Endometrial microvascular endothelial cells (primary cell): ENCODE results near the gene DDX41. TPM values are rescaled to one million over a fixed set of nuclear protein-coding genes. Genes with fewer than 3 reads are reported as not detected.
"Not testable (repeated sequence)": the region's sequence is repeated elsewhere in the genome, so short reads cannot be mapped to it uniquely, and the experiment has no call there.

ENCODE experiments used
- in situ Hi-C: cut with HindIII; loops from 2 replicates; pipeline ENCODE4 v1.10.0; 2017; ENCODE audit warnings: low sequenced_read_pairs, low pct_unique_long_range_greater_than_20kb; ENCODE audit errors: inconsistent ontology term
- total RNA-seq: library from RNA; depleted of rRNA; stranded (reverse); fragments of >200 nt; gene quantifications from one replicate; pipeline ENCODE4 v1.2.3, GENCODE V29; 2015; ENCODE audit errors: inconsistent ontology term

Gene DDX41
- total RNA-seq, 1 donor from 2014 or later: 163 TPM

DNA sequence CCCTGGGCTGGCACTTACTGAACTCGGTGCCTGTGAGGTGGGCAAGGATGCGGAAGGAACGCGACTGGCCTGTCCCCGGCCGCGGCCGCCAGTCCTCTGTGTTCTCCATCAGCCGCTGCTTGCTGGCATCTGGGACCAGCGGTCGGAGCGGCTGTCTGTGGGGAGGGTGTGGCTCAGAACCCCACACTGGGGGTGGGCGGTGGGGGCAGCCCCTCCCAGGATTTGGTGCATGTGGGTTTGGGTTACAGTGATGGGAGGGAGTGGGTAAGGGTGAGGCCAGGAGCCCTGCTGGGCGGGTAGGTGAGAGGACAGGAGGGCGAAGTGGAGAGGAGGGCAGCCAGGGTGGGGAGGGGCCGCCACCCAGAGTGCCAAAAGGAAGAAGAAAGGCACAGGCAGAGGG, 25.8 kb downstream of the DDX41 start:
- in situ Hi-C loops: no loop called here

- in situ Hi-C loops: no loop called here
These were observed 26.3 kb downstream of the DDX41 start for GRCh38 chr5:177490311-177490991.

DNA sequence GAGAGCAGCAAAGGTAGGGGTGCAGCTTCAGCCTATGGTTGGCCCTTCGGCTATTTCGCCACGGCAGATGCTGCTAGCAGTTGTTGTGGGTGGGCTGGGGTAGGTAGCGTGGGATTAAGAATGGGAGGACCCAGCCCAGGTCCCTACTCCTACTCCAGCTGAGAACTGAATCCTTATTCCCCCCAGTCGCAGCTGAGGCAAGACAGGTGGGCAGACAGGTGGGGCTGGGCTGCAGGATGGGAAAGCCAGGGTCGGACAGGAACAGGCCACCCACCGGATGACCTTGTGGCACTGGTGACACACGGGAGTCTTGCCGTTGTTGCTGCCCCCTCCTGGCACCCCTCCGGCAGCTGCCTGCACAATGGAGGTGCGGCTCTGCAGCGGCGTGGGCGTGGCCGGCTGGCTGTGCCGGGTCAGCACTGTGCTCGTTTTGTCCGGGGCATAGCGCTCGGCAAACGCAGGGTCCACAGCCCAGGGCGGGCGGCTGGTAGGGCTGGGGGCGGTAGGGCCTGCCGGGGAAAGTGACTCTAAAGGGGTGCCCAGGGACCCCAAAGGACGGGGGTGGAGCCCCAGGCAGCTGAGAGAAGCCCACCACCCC, 27.5 kb downstream of the DDX41 start:
- in situ Hi-C loops: no loop called here

DNA sequence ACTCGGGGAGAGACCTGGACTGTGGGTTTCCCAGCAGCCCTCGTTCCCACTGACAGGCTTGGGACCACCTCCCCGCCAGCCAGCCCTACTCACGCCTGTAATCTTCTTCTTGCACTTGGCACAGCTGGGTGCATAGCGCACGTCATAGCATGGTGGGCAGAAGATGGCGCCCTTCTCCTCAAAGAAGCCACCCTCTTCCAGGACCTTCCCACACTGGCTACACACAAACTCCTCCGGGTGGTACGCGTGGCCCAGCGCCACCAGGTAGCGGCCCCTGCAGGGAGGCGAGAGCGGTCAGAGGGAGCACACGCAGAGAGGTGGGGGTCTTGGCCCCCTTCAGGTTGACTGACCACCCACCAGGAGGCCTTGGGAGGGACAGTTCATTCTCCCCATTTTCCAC, 28.8 kb downstream of the DDX41 start:
- in situ Hi-C loops: no loop called here

GRCh38 chr5:177487144-177487543, 29.6 kb downstream of the DDX41 start:
- in situ Hi-C loops: no loop called here

DNA sequence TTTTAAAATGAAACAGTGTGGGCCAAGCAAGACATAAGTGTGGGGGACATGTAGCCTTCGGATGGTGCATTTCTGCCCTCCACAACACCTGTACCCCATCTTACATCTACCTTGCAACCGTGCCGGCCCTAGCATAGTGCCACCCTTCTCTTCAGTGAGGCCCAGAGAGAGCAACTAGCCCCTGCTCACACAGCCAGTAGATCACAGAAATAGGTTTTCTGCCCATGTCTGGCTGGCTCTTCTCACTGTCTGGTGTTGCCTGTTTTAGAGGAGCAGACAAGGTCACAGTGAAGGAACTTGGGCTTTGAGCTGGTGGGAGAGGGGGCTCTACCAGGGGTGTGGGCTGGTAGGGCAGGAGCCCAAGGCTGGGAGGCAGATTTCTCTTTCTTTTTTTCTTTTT, 30.5 kb downstream of the DDX41 start:
- in situ Hi-C loops: no loop called here

DNA sequence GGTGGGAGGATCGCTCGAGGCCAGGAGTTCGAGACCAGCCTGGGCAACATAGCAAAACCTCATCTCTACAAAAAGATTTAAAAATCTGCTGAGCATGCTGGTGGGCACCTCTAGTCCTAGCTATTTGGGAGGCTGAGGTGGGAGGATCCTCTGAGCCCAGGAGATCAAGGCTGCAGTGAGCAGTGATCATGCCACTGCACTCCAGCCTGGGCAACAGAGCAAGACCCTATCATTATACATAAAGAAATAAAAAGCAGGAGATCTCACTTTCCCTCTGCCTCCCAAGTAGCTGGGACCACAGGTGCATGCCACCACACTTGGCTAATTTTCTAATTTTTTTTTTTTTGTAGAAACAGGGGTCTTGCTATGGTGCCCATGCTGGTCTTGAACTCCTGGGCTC, 31.0 kb downstream of the DDX41 start:
- in situ Hi-C loops: not testable (repeated sequence)

DNA sequence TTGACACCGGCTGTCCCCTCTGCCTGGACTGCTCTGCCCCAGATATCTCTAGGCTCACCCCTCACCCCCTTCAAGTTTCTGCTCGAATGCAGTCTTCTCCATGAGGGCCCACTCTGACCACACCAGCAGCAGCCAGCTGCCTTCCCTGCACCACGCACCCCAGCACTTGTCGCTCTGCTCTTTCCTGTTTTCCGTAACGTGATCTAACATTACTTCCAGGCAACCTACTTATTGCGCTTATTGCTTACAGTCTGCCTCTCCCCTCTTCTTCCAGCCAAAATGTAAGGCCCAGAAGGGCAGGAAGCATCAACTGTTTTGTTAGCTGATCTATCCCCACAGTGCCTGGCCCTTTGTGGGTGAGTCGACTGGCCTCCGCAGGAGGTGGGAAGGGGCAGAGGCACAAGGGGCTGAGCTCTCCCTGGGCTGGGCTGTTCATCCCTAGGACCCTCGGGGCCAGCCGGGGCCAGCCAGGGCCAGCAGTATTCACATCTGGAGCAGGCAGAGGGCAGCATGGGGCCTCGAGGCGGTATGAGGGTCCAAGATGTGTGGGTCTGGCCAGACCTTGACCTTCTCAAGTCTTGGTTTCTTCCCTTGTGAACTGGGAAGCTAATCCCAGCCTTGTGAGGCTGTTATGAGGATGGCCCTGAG, 31.7 kb downstream of the DDX41 start:
- in situ Hi-C loops: no loop called here

GRCh38 chr5:177483994-177484901, 32.5 kb downstream of the DDX41 start:
- in situ Hi-C loops: no loop called here

- in situ Hi-C loops: no loop called here
These were observed 33.7 kb downstream of the DDX41 start for GRCh38 chr5:177483042-177483441.

GRCh38 chr5:177482359-177482795, 34.4 kb downstream of the DDX41 start:
- in situ Hi-C loops: no loop called here

GRCh38 chr5:177479774-177480173, 37.0 kb downstream of the DDX41 start:
- in situ Hi-C loops: no loop called here

DNA sequence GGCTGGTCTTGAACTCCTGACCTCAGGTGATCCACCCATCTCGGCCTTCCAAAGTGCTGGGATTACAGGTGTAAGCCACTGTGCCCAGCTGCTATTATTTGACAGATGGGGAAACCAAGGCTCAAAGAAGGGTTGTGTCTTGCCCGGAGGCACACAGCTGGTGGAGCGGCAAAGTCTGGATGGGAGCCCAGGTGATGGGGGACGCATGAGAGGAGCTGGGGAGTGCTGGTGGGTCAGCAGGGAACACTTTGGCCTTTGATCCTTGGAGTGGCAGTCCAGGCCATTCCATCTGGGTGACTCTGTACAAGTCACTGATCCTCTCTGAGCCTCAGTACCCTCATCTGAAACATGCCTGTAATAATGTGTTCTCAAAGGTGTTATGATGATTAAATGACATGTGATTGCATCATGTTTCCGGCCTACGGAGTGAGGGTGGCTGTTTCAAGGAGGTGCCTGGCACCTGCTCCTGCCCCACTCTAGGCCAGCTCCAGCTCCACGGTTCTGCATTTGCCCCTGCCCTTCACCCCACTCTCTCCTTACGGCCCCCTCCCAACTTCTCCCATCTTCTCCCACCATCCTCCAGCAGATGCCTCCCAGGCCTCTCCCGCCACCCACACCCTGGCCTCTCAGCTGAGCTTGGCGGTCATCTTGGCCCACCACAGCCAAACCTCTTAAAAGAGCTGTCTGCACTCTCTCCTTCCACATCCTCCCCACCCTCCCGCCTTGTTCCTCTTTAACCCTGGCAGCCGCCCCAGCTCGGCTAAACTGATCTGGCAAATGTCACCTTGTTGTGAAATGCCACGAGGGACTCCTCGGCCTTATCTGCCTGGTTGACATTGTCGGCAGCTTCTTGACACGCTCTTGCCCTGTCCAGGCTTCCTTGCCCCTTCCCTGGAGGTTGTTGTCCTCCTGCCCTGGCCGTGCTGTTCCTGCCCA, 37.8 kb downstream of the DDX41 start:
- in situ Hi-C loops: no loop called here

- in situ Hi-C loops: no loop called here
These were observed 38.9 kb downstream of the DDX41 start for GRCh38 chr5:177477701-177478477.

GRCh38 chr5:177476531-177477233, 40.1 kb downstream of the DDX41 start:
- in situ Hi-C loops: no loop called here

DNA sequence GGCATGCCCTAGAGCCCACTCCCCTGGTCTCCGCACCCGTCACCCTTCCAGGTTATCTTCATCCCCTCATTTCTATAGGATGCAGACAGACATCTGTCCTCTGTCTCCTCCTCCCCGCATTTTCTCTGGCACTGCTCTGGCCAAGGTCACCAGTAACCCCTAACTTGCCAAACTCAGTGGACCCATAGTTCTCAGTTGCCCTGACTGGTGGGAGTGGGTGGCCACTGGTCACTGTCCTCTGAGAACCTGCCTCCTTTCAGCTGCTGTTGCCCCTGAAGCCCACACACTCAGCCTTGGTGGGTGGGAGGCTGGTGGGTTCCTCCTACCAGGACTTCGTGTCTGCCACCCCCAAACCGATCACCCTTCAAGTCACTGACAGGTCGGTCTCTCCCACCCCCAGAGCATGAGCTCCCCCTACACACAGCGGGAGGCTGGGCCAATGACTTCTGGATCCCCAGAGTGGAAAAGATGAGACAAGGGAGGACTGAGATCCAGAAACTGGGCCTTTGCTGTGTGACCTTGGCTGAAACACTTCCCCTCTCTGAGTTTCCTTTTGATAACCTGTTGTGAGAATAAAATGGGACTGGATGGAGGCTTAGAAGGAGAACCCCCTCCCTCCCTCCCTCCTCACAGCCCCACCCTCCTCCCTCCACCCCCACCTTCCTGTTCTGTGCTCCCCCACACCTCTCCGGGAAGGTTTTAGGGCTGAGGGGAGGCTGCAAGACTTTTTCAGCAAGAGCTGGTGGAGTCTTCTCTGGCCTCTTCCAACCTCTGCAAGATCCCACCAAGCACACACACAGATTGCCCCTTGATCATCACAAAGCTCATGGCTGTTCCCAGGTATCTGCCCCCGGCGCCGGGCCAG, 41.0 kb downstream of the DDX41 start:
- in situ Hi-C loops: no loop called here
